Thyroid gland (tissue), 4 donors: Measurements from ENCODE around the gene BCAS1. TPM values are rescaled to one million over a fixed set of nuclear protein-coding genes. Genes with fewer than 3 reads are reported as not detected.

Experiments used
- DNase-seq, 2 donors: peaks; one replicate each; pipeline ENCODE4 v3.0.0-alpha.2; 2019
- H3K27ac ChIP-seq, 3 donors: fragments of 200-600 bp; sonication (generic); 1 replicate in 2 of 3; 2 replicates in 1 of 3; pipeline ENCODE4 v1.5.1; 2016 to 2019; ENCODE audit warnings: mild to moderate bottlenecking in 1 of 3, moderate library complexity in 1 of 3
- H3K27me3 ChIP-seq: fragments of 200-600 bp; sonication (generic); one replicate; pipeline ENCODE4 v1.5.1; 2019
- H3K36me3 ChIP-seq, 2 donors: fragments of 200-600 bp; sonication (generic); one replicate each; pipeline ENCODE4 v1.5.1; 2016 to 2019
- H3K4me1 ChIP-seq, 2 donors: fragments of 200-600 bp; sonication (generic); one replicate each; pipeline ENCODE4 v1.5.1; 2017 to 2019
- H3K4me3 ChIP-seq, 3 donors: fragments of 200-600 bp; sonication (generic); replicated peaks in 1 of 3; 1 replicate in 2 of 3; 2 replicates in 1 of 3; pipeline ENCODE4 v1.5.1; 2016; ENCODE audit warnings: mild to moderate bottlenecking in 1 of 3
- H3K9me3 ChIP-seq: fragments of 200-600 bp; sonication (generic); one replicate; pipeline ENCODE4 v1.5.1; 2017
- CTCF ChIP-seq, 6 experiments: fragments of 200-600 bp in 3 of 6; fragments of 450-650 bp in 3 of 6; sonication (generic) in 3 of 6; IDR thresholded peaks; one replicate each; pipeline ENCODE4 v1.5.1; 2016 to 2019; ENCODE audit warnings: antibody characterized with exemption in 6 of 6, mild to moderate bottlenecking in 2 of 6, inconsistent platforms in 1 of 6, moderate library complexity in 1 of 6
- POLR2A ChIP-seq, 2 donors: fragments of 450-650 bp; IDR thresholded peaks; one replicate each; pipeline ENCODE4 v1.6.1; 2017; ENCODE audit warnings: antibody characterized with exemption in 2 of 2, mild to moderate bottlenecking in 2 of 2, moderate library complexity in 1 of 2
- WGBS, 2 donors: methylation state at CpG; one replicate each; pipeline ENCODE4 v1.1.5; 2017; 5-methylcytosine and 5-hydroxymethylcytosine counted together
- intact Hi-C: fragments of 100-400 bp; cut with DNase I; formaldehyde crosslinking; loops from one replicate; pipeline ENCODE4 v1.15.1; 2023
- total RNA-seq, 4 donors: library from RNA; depleted of rRNA; stranded (reverse); fragments of >200 nt; gene quantifications; one replicate each; pipeline ENCODE4 v1.2.3, GENCODE V29; 2016

The BCAS1 gene
- total RNA-seq, 4 donors from 2014 or later = 0.11 TPM; not detected in 3

GRCh38 chr20:54000262-54000661, 70.1 kb downstream of the BCAS1 start:
- intact Hi-C loops = no loop called here
- DNase-seq = no peak
- Histone ChIP-seq H3K27me3 (no peaks in the 10 kb centered on the region), H3K4me3 (no peak overlapping the region), H3K27ac (no peak overlapping the region), H3K9me3 (no peaks in the 10 kb centered on the region), H3K36me3 (no peaks in the 10 kb centered on the region), H3K4me1 (no peaks in the 10 kb centered on the region)
- TF ChIP-seq CTCF (IDR thresholded peaks at IDR 0.05) (no peak), POLR2A (IDR thresholded peaks at IDR 0.05) (no peak)

- no peaks in the 10 kb centered on the region for H3K4me1 ChIP-seq
- H3K27me3 ChIP-seq = no peaks in the 10 kb centered on the region
- no peak for DNase-seq
- H3K27ac ChIP-seq = no peak overlapping the region
- H3K36me3 ChIP-seq = no peaks in the 10 kb centered on the region
- 90 to 92% methylated on average over 3 of the region's 3 CpGs for WGBS, 2 donors
- no peaks in the 10 kb centered on the region for H3K9me3 ChIP-seq
- TF ChIP-seq CTCF (IDR thresholded peaks at IDR 0.05) (no peak), POLR2A (IDR thresholded peaks at IDR 0.05) (no peak)
- intact Hi-C loops = no loop called here
- H3K4me3 ChIP-seq = no peak overlapping the region
Measured at GRCh38 chr20:53999077-53999476, 71.3 kb downstream of the BCAS1 start.

GRCh38 chr20:53996584-53997486, 73.6 kb downstream of the BCAS1 start:
- no peaks in the 10 kb centered on the region for H3K9me3 ChIP-seq
- 67% methylated on average over 10 of the region's 10 CpGs for WGBS, 2 donors
- no peaks in the 10 kb centered on the region for H3K36me3 ChIP-seq
- H3K4me1 ChIP-seq = no peaks in the 10 kb centered on the region
- intact Hi-C loops = no loop called here
- DNase-seq = no peak
- no peaks in the 10 kb centered on the region for H3K27me3 ChIP-seq
- H3K4me3 ChIP-seq = no peak overlapping the region
- no peak overlapping the region for H3K27ac ChIP-seq
- TF ChIP-seq CTCF (IDR thresholded peaks at IDR 0.05) (no peak), POLR2A (IDR thresholded peaks at IDR 0.05) (no peak)

GRCh38 chr20:53995949-53996348, 74.4 kb downstream of the BCAS1 start:
- Histone ChIP-seq H3K4me1 (no peaks in the 10 kb centered on the region), H3K9me3 (no peaks in the 10 kb centered on the region), H3K36me3 (no peaks in the 10 kb centered on the region), H3K27me3 (no peaks in the 10 kb centered on the region), H3K4me3 (no peak overlapping the region), H3K27ac (no peak overlapping the region)
- intact Hi-C loops = no loop called here
- 69 to 71% methylated on average over 5 of the region's 5 CpGs for WGBS, 2 donors
- no peak for DNase-seq
- TF ChIP-seq POLR2A (IDR thresholded peaks at IDR 0.05) (no peak), CTCF (IDR thresholded peaks at IDR 0.05) (no peak)

- intact Hi-C loops = no loop called here
- no peak for TF ChIP-seq CTCF (IDR thresholded peaks at IDR 0.05)
- no peak for TF ChIP-seq POLR2A (IDR thresholded peaks at IDR 0.05)
- no peaks in the 10 kb centered on the region for H3K9me3 ChIP-seq
- no peaks in the 10 kb centered on the region for H3K4me1 ChIP-seq
- H3K36me3 ChIP-seq = no peaks in the 10 kb centered on the region
- H3K27me3 ChIP-seq = no peaks in the 10 kb centered on the region
- H3K27ac ChIP-seq = no peak overlapping the region
- no peak for DNase-seq
- 62 to 68% methylated on average over 7 of the region's 7 CpGs for WGBS, 2 donors
- no peak overlapping the region for H3K4me3 ChIP-seq
Measured at GRCh38 chr20:53994088-53994487, 76.3 kb downstream of the BCAS1 start.
